Mesendoderm (in vitro differentiated cells): ENCODE results near the gene LYRM4.

ENCODE experiments used
- DNase-seq: peaks from one replicate; pipeline ENCODE4 v3.0.0; 2013
- H2AK5ac ChIP-seq: 2 replicates; pipeline ENCODE4 v1.6.1; 2013; ENCODE audit warnings: low read length, inconsistent platforms
- H2BK120ac ChIP-seq: 2 replicates; pipeline ENCODE4 v1.6.1; 2013; ENCODE audit warnings: low read depth, mild to moderate bottlenecking, low read length, moderate library complexity, mixed read lengths
- H2BK15ac ChIP-seq: replicated peaks from 2 replicates; pipeline ENCODE4 v1.6.1; 2013; ENCODE audit warnings: low read depth, mild to moderate bottlenecking, moderate library complexity
- H2BK5ac ChIP-seq: 2 replicates; pipeline ENCODE4 v1.6.1; 2013; ENCODE audit warnings: low read length, inconsistent platforms
- H3K18ac ChIP-seq: 2 replicates; pipeline ENCODE4 v1.6.1; 2013; ENCODE audit warnings: mild to moderate bottlenecking, low read length, mixed read lengths
- H3K23ac ChIP-seq: one replicate; pipeline ENCODE4 v1.6.1; 2013; ENCODE audit warnings: low read length
- H3K27ac ChIP-seq: 2 replicates; pipeline ENCODE4 v1.5.1; 2013; ENCODE audit warnings: low read depth, mild to moderate bottlenecking, inconsistent platforms, low read length, moderate library complexity
- H3K27me3 ChIP-seq: 2 replicates; pipeline ENCODE4 v1.6.1; 2013; ENCODE audit warnings: low read length, control low read depth, mild to moderate bottlenecking, inconsistent platforms; ENCODE audit not compliant: insufficient read depth, poor library complexity
- H3K36me3 ChIP-seq: 2 replicates; pipeline ENCODE4 v1.6.1; 2013; ENCODE audit warnings: low read length, inconsistent platforms; ENCODE audit not compliant: control insufficient read depth, insufficient read depth
- H3K4ac ChIP-seq: one replicate; pipeline ENCODE4 v1.6.1; 2013; ENCODE audit warnings: low read depth, mild to moderate bottlenecking, low read length, moderate library complexity
- H3K4me1 ChIP-seq: 2 replicates; pipeline ENCODE4 v1.6.1; 2013; ENCODE audit warnings: low read depth, low read length, inconsistent platforms; ENCODE audit not compliant: control insufficient read depth
- H3K4me2 ChIP-seq: 2 replicates; pipeline ENCODE4 v1.6.1; 2013; ENCODE audit warnings: low read length
- H3K4me3 ChIP-seq: 2 replicates; pipeline ENCODE4 v1.5.1; 2013; ENCODE audit warnings: mild to moderate bottlenecking, low read length
- H3K56ac ChIP-seq: one replicate; pipeline ENCODE4 v1.6.1; 2013; ENCODE audit warnings: low read length
- H3K79me1 ChIP-seq: 2 replicates; pipeline ENCODE4 v1.6.1; 2013; ENCODE audit warnings: low read length, inconsistent platforms
- H3K79me2 ChIP-seq: 2 replicates; pipeline ENCODE4 v1.6.1; 2013; ENCODE audit warnings: mild to moderate bottlenecking, low read length; ENCODE audit not compliant: control insufficient read depth, insufficient read depth
- H3K9ac ChIP-seq: 2 replicates; pipeline ENCODE4 v1.6.1; 2013; ENCODE audit warnings: low read length, inconsistent platforms
- H4K5ac ChIP-seq: one replicate; pipeline ENCODE4 v1.6.1; 2013; ENCODE audit warnings: low read length
- H4K8ac ChIP-seq: one replicate; pipeline ENCODE4 v1.6.1; 2013; ENCODE audit warnings: low read depth, mild to moderate bottlenecking, control low read depth, low read length, moderate library complexity
- WGBS: extraction: QIAGEN DNeasy Blood & Tissue Kit; methylation state at CpG from one replicate; pipeline ENCODE4 v1.1.7; 2013; ENCODE audit warnings: low lambda C conversion rate, missing lambda C conversion rate; ENCODE audit not compliant: insufficient coverage; ENCODE audit errors: extremely low coverage; 5-methylcytosine and 5-hydroxymethylcytosine counted together

Gene LYRM4

GRCh38 chr6:5151955-5152401, 108.8 kb downstream of the LYRM4 start:
- Histone ChIP-seq H4K8ac (no peak overlapping the region), H3K36me3 (no peaks in the 10 kb centered on the region), H3K9ac (no peak overlapping the region), H3K4me3 (no peak overlapping the region), H3K27me3 (no peaks in the 10 kb centered on the region), H3K4me2 (no peak overlapping the region), H3K18ac (no peak overlapping the region), H4K5ac (no peak overlapping the region), H3K79me1 (no peaks in the 10 kb centered on the region), H3K4ac (no peak overlapping the region), H3K79me2 (no peaks in the 10 kb centered on the region), H2AK5ac (no peak overlapping the region), H3K56ac (no peak overlapping the region), H3K23ac (no peak overlapping the region), H2BK15ac (no peak overlapping the region), H2BK5ac (no peak overlapping the region), H3K4me1 (no peaks in the 10 kb centered on the region), H3K27ac (no peak overlapping the region), H2BK120ac (no peak overlapping the region)
- WGBS, result no CpG with 5 or more reads among the region's 7 CpGs
- no peak for DNase-seq

DNA sequence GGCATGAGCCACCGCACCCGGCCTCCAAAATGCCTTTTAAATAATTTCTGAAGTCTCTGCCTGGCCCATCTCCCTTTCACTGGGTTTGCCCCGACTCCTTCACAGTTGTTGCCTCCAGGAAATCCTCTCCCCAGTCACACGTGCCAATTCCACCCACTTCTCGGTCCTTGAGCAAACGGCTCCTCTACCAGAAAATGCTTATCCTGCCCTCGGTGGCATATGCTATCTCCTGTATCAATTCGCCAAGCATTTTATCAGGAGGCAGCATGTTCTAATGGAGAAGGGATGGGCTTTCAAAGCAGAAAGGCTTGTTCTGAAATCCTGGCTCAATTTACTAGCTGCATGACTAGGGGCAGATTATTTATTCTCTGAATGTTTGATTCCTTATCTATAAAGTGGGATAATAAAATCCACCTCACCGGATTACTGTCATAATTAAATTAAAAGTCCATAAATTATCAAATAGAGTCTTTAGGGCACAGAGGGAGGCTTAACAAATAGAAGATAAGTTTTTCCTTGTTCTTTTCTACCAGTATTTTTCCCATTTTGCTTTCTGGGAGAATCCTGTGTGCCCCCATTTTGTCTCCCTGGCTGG, 109.3 kb downstream of the LYRM4 start:
- Histone ChIP-seq H2BK120ac (no peak overlapping the region), H3K4ac (no peak overlapping the region), H3K79me1 (no peaks in the 10 kb centered on the region), H3K36me3 (no peaks in the 10 kb centered on the region), H2BK15ac (no peak overlapping the region), H4K5ac (no peak overlapping the region), H3K9ac (no peak overlapping the region), H3K27ac (no peak overlapping the region), H3K4me2 (no peak overlapping the region), H3K27me3 (no peaks in the 10 kb centered on the region), H3K4me3 (no peak overlapping the region), H2BK5ac (no peak overlapping the region), H3K23ac (no peak overlapping the region), H2AK5ac (no peak overlapping the region), H3K18ac (no peak overlapping the region), H3K79me2 (no peaks in the 10 kb centered on the region), H3K4me1 (no peaks in the 10 kb centered on the region), H4K8ac (no peak overlapping the region), H3K56ac (no peak overlapping the region)
- WGBS, result no CpG with 5 or more reads among the region's 9 CpGs
- no peak for DNase-seq

GRCh38 chr6:5150551-5151075, 110.1 kb downstream of the LYRM4 start:
- Histone ChIP-seq H2AK5ac (no peak overlapping the region), H3K23ac (no peak overlapping the region), H3K4me1 (no peaks in the 10 kb centered on the region), H4K5ac (no peak overlapping the region), H2BK15ac (no peak overlapping the region), H3K9ac (no peak overlapping the region), H3K79me2 (no peaks in the 10 kb centered on the region), H3K4me3 (no peak overlapping the region), H3K79me1 (no peaks in the 10 kb centered on the region), H3K18ac (no peak overlapping the region), H3K56ac (no peak overlapping the region), H4K8ac (no peak overlapping the region), H3K27ac (no peak overlapping the region), H3K27me3 (no peaks in the 10 kb centered on the region), H3K36me3 (no peaks in the 10 kb centered on the region), H3K4ac (no peak overlapping the region), H2BK120ac (no peak overlapping the region), H3K4me2 (no peak overlapping the region), H2BK5ac (no peak overlapping the region)
- WGBS, result no CpG with 5 or more reads among the region's 3 CpGs
- DNase-seq, result no peak

GRCh38 chr6:5149891-5150290, 110.9 kb downstream of the LYRM4 start:
- Histone ChIP-seq H3K56ac (no peak overlapping the region), H3K9ac (no peak overlapping the region), H3K4ac (no peak overlapping the region), H3K18ac (no peak overlapping the region), H3K4me1 (no peaks in the 10 kb centered on the region), H3K27me3 (no peaks in the 10 kb centered on the region), H3K23ac (no peak overlapping the region), H2BK15ac (no peak overlapping the region), H3K27ac (no peak overlapping the region), H2BK5ac (no peak overlapping the region), H4K5ac (no peak overlapping the region), H2AK5ac (no peak overlapping the region), H3K36me3 (no peaks in the 10 kb centered on the region), H2BK120ac (no peak overlapping the region), H3K4me2 (no peak overlapping the region), H3K79me2 (no peaks in the 10 kb centered on the region), H3K79me1 (no peaks in the 10 kb centered on the region), H4K8ac (no peak overlapping the region), H3K4me3 (no peak overlapping the region)
- DNase-seq, result no peak
- WGBS, result no CpG with 5 or more reads among the region's 6 CpGs

DNA sequence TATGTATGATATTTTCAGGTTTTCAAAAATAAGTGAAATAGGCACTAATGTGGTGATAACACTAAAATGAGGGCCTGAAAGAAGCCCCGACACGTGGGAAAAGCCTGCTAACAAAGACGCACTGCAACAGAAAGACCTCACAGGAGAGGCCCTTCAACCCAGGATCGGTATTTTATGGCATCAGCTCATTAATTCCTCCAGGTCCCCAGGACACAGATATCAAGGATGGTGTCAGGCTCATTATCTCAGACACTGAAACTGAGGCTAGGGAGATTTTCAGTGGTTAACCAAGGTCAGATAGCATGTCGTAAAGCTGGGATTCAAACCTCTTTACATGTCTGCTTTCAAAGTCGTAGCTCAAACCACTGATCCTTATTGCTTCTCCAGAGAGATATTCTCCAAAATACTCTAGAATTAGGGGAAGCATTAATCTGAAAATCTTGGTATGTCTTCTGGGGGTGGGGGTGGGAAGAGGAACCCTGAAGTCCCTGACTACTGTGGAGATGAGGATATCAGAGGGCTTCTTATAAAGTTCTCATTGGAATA, 111.5 kb downstream of the LYRM4 start:
- no CpG with 5 or more reads among the region's 6 CpGs for WGBS

GRCh38 chr6:5146398-5146797, 114.4 kb downstream of the LYRM4 start:
- H2BK5ac ChIP-seq, result no peak overlapping the region
- H3K56ac ChIP-seq, result no peak overlapping the region
- H3K79me2 ChIP-seq, result no peaks in the 10 kb centered on the region

More for the DNA sequence above, 111.5 kb downstream of the LYRM4 start:
- Histone ChIP-seq H3K9ac (no peak overlapping the region), H3K56ac (no peak overlapping the region), H3K23ac (no peak overlapping the region), H3K4me3 (no peak overlapping the region), H3K18ac (no peak overlapping the region), H3K27ac (no peak overlapping the region), H3K79me1 (no peaks in the 10 kb centered on the region), H2BK120ac (no peak overlapping the region), H3K4me1 (no peaks in the 10 kb centered on the region), H3K36me3 (no peaks in the 10 kb centered on the region), H2BK15ac (no peak overlapping the region), H3K79me2 (no peaks in the 10 kb centered on the region), H3K4ac (no peak overlapping the region), H3K4me2 (no peak overlapping the region), H4K5ac (no peak overlapping the region), H3K27me3 (no peaks in the 10 kb centered on the region), H2BK5ac (no peak overlapping the region), H2AK5ac (no peak overlapping the region), H4K8ac (no peak overlapping the region)
- no peak for DNase-seq

More at GRCh38 chr6:5146398-5146797, 114.4 kb downstream of the LYRM4 start:
- H3K27me3 ChIP-seq, result no peaks in the 10 kb centered on the region
- H3K36me3 ChIP-seq, result no peaks in the 10 kb centered on the region
- H4K8ac ChIP-seq, result no peak overlapping the region
- no peaks in the 10 kb centered on the region for H3K79me1 ChIP-seq
- no peak overlapping the region for H4K5ac ChIP-seq
- no peak overlapping the region for H3K4me2 ChIP-seq
- H3K4me3 ChIP-seq, result no peak overlapping the region
- H3K23ac ChIP-seq, result no peak overlapping the region
- H3K9ac ChIP-seq, result no peak overlapping the region
- no peak for DNase-seq
- H3K4ac ChIP-seq, result no peak overlapping the region
- H3K27ac ChIP-seq, result no peak overlapping the region
- no peak overlapping the region for H3K18ac ChIP-seq
- no peak overlapping the region for H2AK5ac ChIP-seq
- no CpG with 5 or more reads among the region's 4 CpGs for WGBS
- H3K4me1 ChIP-seq, result no peaks in the 10 kb centered on the region
- no peak overlapping the region for H2BK15ac ChIP-seq
- H2BK120ac ChIP-seq, result no peak overlapping the region
